Stimulated activated CD8-positive, alpha-beta memory T cell treated with anti-CD3 and anti-CD28 coated beads, Interleukin-4, amount 100 ng/mL, for 24 hours (primary cell): Measurements from ENCODE around the gene CTAG2.
"Not testable (repeated sequence)": the region's sequence is repeated elsewhere in the genome, so short reads cannot be mapped to it uniquely, and the experiment has no call there.

ENCODE experiments used
- DNase-seq: peaks from one replicate; pipeline ENCODE4 v3.0.0-alpha.2; 2020; ENCODE audit warnings: low read depth

The CTAG2 gene

GRCh38 chrX:154645745-154646378 is 7.5 kb downstream of the CTAG2 start:
- not testable (repeated sequence) for DNase-seq

GRCh38 chrX:154643708-154644107 is 9.7 kb downstream of the CTAG2 start:
- DNase-seq = not testable (repeated sequence)

GRCh38 chrX:154641740-154642139 is 11.6 kb downstream of the CTAG2 start:
- not testable (repeated sequence) for DNase-seq

- DNase-seq = not testable (repeated sequence)
Observed at GRCh38 chrX:154633661-154634060, 19.7 kb downstream of the CTAG2 start.

- not testable (repeated sequence) for DNase-seq
Observed at GRCh38 chrX:154630949-154631348, 22.4 kb downstream of the CTAG2 start.

- DNase-seq = not testable (repeated sequence)
Observed at GRCh38 chrX:154628960-154629359, 24.4 kb downstream of the CTAG2 start.

- not testable (repeated sequence) for DNase-seq
Observed at GRCh38 chrX:154620767-154621414, 32.5 kb downstream of the CTAG2 start.

- not testable (repeated sequence) for DNase-seq
Observed at GRCh38 chrX:154619182-154619581, 34.2 kb downstream of the CTAG2 start, which contains the start of gene CTAG1B. Gene CTAG1B, minus strand, starts transcription at chrX:154619282. Its CDS starts 64 bp downstream, at chrX:154619218.

GRCh38 chrX:154613586-154613985 is 39.8 kb downstream of the CTAG2 start:
- DNase-seq = not testable (repeated sequence)

GRCh38 chrX:154611146-154611545 is 42.2 kb downstream of the CTAG2 start:
- not testable (repeated sequence) for DNase-seq

GRCh38 chrX:154608823-154609222 is 44.6 kb downstream of the CTAG2 start:
- DNase-seq = not testable (repeated sequence)

GRCh38 chrX:154607976-154608375 is 45.4 kb downstream of the CTAG2 start:
- not testable (repeated sequence) for DNase-seq

GRCh38 chrX:154607370-154607769 is 46.0 kb downstream of the CTAG2 start:
- DNase-seq = no peak

- DNase-seq = no peak
Observed at GRCh38 chrX:154605566-154605965, 47.8 kb downstream of the CTAG2 start.

- no peak for DNase-seq
Observed at GRCh38 chrX:154603438-154604430, 49.6 kb downstream of the CTAG2 start.

- no peak for DNase-seq
Observed at GRCh38 chrX:154602766-154603437, 50.5 kb downstream of the CTAG2 start.

GRCh38 chrX:154602226-154602625 is 51.2 kb downstream of the CTAG2 start:
- DNase-seq = no peak
